Fibroblast of villous mesenchyme (primary cell): ENCODE results near the gene CD151. TPM values are rescaled to one million over a fixed set of nuclear protein-coding genes. Genes with fewer than 3 reads are reported as not detected.
A peak's percentile ranks its signal among the peaks of the same experiment; 100 is the strongest.

Experiments
- DNase-seq: peaks from one replicate; pipeline ENCODE4 v3.0.0-alpha.2; 2010; ENCODE audit warnings: low read depth
- H3K4me3 ChIP-seq: 2 replicates; pipeline ENCODE4 v1.5.1; 2011; ENCODE audit warnings: low read depth, mild to moderate bottlenecking, low read length
- CTCF ChIP-seq: IDR thresholded peaks from 2 replicates; pipeline ENCODE4 v1.5.1; 2012; ENCODE audit warnings: low read depth, mild to moderate bottlenecking, low read length; ENCODE audit not compliant: insufficient read depth
- total RNA-seq: library from RNA; depleted of rRNA; stranded (reverse); fragments of >200 nt; gene quantifications from 2 replicates; pipeline ENCODE4 v1.2.3, GENCODE V29; 2012

The CD151 gene
- total RNA-seq, 1 donor: 218 TPM

GRCh38 chr11:826836-827145 lies 6.0 kb upstream of the CD151 start:
- no peak for DNase-seq
- H3K4me3 ChIP-seq: peak overlapping the region; percentile 42
- TF ChIP-seq CTCF: no peak

GRCh38 chr11:827146-827896 lies 5.4 kb upstream of the CD151 start:
- no peak for TF ChIP-seq CTCF
- DNase-seq: no peak
- H3K4me3 ChIP-seq: peak overlapping the region; percentile 42

GRCh38 chr11:827897-828192 lies 4.9 kb upstream of the CD151 start, which contains the start of gene CRACR2B:
CRACR2B (plus strand) TSS chr11:827919; CDS start chr11:828608, 689 bp downstream.
- H3K4me3 ChIP-seq: peak within 1 kb of the TSS; percentile 42
- TF ChIP-seq CTCF: no peak
- DNase-seq: no peak

- H3K4me3 ChIP-seq: no peak overlapping the region
- no peak for TF ChIP-seq CTCF
- DNase-seq: no peak
These were observed 4.1 kb upstream of the CD151 start for GRCh38 chr11:828506-829175.

- H3K4me3 ChIP-seq: peak overlapping the region; percentile 46
These were observed 3.4 kb upstream of the CD151 start for GRCh38 chr11:829176-829846.

GRCh38 chr11:829847-830294 lies 2.9 kb upstream of the CD151 start:
- H3K4me3 ChIP-seq: peak overlapping the region; percentile 46
- no peak for DNase-seq
- no peak for TF ChIP-seq CTCF

More at GRCh38 chr11:829176-829846, 3.4 kb upstream of the CD151 start:
- no peak for TF ChIP-seq CTCF
- no peak for DNase-seq
